ENCODE measurements around the gene SAMD4A.

GRCh38 chr14:54763761-54764160, 196.8 kb downstream of the SAMD4A start:
- TF ChIP-seq CTCF (conservative IDR thresholded peaks at IDR 0.05; ENCODE audit: low read depth, low read length) (no peak), EZH2 (IDR thresholded peaks at IDR 0.05; ENCODE audit: borderline replicate concordance, low read depth, low read length, poor library complexity, severe bottlenecking) (no peak)
